ENCODE data around the gene SRMS. TPM values are rescaled to one million over a fixed set of nuclear protein-coding genes. Genes with fewer than 3 reads are reported as not detected.

SRMS gene
- total and polyA plus RNA-seq, 11 donors = not detected

DNA sequence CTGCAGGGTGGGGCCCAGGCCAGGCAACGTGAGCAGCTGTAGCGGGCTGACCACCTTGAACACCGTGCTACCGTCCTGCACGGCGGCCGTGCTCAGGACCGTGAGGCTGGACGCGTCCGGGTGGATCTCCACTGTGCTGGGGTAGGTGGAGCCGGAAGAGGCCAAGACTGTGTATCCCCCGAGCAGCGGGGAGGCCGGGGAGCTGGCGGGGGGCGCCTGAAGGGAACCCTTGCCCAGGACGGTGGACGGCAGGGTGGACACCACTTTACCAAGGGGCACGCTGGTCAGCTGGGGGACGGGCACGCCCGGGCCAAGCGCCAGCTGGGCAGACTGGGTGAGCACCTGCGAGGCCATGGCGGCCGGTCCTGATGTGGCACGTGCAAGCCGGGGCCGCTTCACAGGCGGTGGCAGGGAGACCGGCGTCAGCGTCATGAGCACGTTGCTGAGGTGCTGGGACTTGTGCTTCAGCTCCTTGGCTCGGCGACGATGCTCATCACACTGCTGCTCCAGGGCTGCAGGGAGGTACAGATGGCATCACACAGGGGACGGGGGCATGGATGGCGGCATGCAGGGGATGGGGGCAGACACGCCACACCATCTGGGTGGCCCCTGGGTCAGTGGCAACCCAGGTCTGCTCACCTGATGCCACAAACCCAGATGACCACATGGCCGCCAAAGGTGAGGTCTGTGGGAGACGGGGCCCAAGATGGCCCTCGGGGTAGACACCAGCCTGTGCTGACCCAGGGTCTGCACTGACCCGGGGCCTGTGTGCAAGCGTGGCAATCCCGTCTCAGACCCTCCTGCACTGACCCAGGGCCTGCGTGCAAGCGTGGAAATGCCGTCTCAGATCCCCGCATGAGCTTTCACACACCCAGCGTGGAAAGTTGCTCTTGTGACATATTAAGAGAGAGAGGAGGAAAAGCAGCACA, 42.9 kb upstream of the SRMS start:
- intact Hi-C loops (cut with DNase I) = no loop called here
- DNase-seq (peak in 2 of 5 donors; percentile 25 to 62), ATAC-seq (no peak)
- Histone ChIP-seq H3K4me1 (peaks cover 0 to 4% (median 0%) of the 10 kb centered on the region in 12 donors), H3K36me3 (peaks cover 0 to 77% (median 56%) of the 10 kb centered on the region in 9 donors), H3K27ac (no peak overlapping the region), H3K4me3 (no peak overlapping the region), H3K9me3 (no peaks in the 10 kb centered on the region), H3K27me3 (no peaks in the 10 kb centered on the region)
- TF ChIP-seq POLR2A (IDR thresholded peaks at IDR 0.05) (no peak), CTCF (IDR thresholded peaks at IDR 0.05) (no peak)
- WGBS, 4 donors = 91 to 96% (median 93%) methylated on average over 31 to 52 of the region's 52 CpGs

DNA sequence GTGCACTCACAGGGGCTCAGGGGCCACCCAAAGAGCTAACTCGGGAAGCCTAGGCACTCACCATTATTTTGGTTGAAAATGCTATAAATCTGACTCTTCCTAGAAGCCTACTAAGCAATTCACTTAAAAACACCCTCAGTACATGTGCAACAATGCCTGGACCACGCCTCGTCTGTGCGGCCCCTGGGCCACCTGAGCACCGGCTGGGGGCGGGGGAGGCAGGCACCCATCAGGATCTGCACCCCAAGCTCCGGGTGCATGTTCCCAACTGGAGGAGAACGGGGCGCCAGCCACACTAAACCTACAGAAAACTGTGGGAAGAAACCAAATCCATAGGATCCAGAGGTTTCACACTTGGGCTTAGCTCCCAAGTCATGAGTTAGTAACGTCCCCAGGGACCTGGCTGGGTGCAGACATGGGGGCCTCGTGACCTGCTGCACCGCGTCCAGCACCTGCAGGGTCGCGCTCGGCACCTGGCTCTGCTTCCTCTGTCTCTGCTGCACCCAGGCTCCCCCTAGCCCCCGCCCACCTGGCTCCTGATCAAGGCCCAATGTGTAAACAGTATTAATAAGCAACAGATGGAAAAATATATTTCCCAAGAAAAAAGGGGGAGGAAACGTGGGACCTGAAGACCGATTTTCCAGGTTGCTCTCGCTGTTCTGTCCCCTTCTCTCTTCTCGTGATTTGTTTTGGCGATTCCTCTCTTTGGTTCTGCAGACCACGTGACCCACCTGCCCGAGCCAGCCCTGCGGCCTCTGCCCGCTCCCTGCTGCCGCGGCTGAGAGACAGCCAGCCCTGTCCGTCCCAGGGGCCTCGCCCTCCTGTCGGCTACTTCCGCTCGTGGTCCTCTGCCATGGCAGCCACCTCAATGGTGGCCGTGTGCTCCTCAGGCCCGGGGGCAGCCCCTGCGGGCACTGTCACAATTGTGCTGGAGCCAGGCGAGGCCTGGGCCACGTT, 42.0 kb upstream of the SRMS start:
- intact Hi-C loops (cut with DNase I) = loop anchor here in 1 of 10 donors (5.0 kb wide), 1 partner anchor 33 kb away; no protein-coding TSS in a partner anchor
- TF ChIP-seq CTCF (IDR thresholded peaks at IDR 0.05) = no peak
- TF ChIP-seq POLR2A (IDR thresholded peaks at IDR 0.05) = no peak
- Histone ChIP-seq H3K27ac (no peak overlapping the region), H3K36me3 (peaks cover 0 to 67% (median 50%) of the 10 kb centered on the region in 9 donors), H3K4me3 (no peak overlapping the region), H3K4me1 (peaks cover 0 to 4% (median 0%) of the 10 kb centered on the region in 12 donors), H3K27me3 (no peaks in the 10 kb centered on the region), H3K9me3 (no peaks in the 10 kb centered on the region)
- 92 to 93% (median 92%) methylated on average over 33 to 38 of the region's 38 CpGs for WGBS, 4 donors
- no peak for ATAC-seq
- peak in 2 of 5 donors; percentile 7 to 55 for DNase-seq

DNA sequence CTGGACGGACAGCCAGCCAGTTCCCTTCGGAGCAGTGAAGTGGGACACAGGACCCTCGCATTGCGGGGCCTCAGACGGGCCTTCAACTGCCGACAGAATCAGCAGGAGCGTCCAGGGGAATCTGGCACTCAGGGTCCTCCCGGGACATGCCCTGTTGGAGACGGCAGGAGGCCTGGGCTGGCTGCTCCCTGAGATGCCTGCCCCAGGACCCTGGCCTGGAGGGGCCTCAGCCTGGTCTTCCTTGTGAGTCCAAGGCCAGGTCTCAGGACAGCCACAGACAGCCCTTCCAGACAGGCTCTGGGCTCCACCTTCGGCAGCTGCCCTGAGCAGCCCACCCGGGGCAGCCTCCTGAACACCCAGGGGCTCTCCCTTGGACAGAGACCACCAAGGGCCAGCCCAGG, 41.1 kb upstream of the SRMS start:
- DNase-seq = peak in 2 of 5 donors; percentile 18 to 56
- H3K27me3 ChIP-seq = no peaks in the 10 kb centered on the region
- intact Hi-C loops (cut with DNase I) = loop anchor here in 1 of 10 donors (5.0 kb wide), 1 partner anchor 34 kb away; no protein-coding TSS in a partner anchor
- ATAC-seq = no peak
- no peaks in the 10 kb centered on the region for H3K4me1 ChIP-seq
- WGBS, 4 donors = 85 to 88% (median 85%) methylated on average over 6 to 11 of the region's 11 CpGs
- H3K9me3 ChIP-seq = no peaks in the 10 kb centered on the region
- H3K36me3 ChIP-seq = peaks cover 0 to 58% (median 47%) of the 10 kb centered on the region in 9 donors
- TF ChIP-seq POLR2A (IDR thresholded peaks at IDR 0.05) (no peak), CTCF (IDR thresholded peaks at IDR 0.05) (no peak)
- peak overlapping the region in 1 of 12 donors; percentile 27 for H3K27ac ChIP-seq
- H3K4me3 ChIP-seq = no peak overlapping the region

Measured in heart left ventricle (tissue), 16 donors.